ENCODE measurements around the gene KRTAP19-6.

- no peak for TF ChIP-seq POLR2A (IDR thresholded peaks at IDR 0.05; ENCODE audit: low read depth, low read length)
- no peak for TF ChIP-seq POLR2AphosphoS5 (IDR thresholded peaks at IDR 0.05; ENCODE audit: low read depth, low read length)
- TF ChIP-seq TAF1 (IDR thresholded peaks at IDR 0.05; ENCODE audit: low read depth, low read length): no peak
- no peak for TF ChIP-seq SPI1 (IDR thresholded peaks at IDR 0.05; ENCODE audit: low read depth, low read length)
- TF ChIP-seq POU2F2 (IDR thresholded peaks at IDR 0.05; ENCODE audit: low read depth, low read length): no peak
- no peak for TF ChIP-seq PAX5 (IDR thresholded peaks at IDR 0.05; ENCODE audit: insufficient read depth, low read length, severe bottlenecking)
Measured at GRCh38 chr21:30555095-30555494, 13.4 kb upstream of the KRTAP19-6 start.
